Islet precursor cell (in vitro differentiated cells): ENCODE results near the gene CHID1.

Experiments
- DNase-seq: peaks from one replicate; pipeline ENCODE4 v3.0.0-alpha.2; 2018

Gene CHID1

GRCh38 chr11:862081-862661 is 48.4 kb downstream of the CHID1 start:
- DNase-seq, result no peak

GRCh38 chr11:861105-861479 is 49.5 kb downstream of the CHID1 start:
- DNase-seq, result no peak

- DNase-seq, result no peak
Measured at GRCh38 chr11:860234-861104, 50.1 kb downstream of the CHID1 start.

- DNase-seq, result no peak
Measured at GRCh38 chr11:859394-860131, 51.0 kb downstream of the CHID1 start.

GRCh38 chr11:858762-859339 is 51.8 kb downstream of the CHID1 start:
- no peak for DNase-seq

GRCh38 chr11:858053-858761 is 52.4 kb downstream of the CHID1 start:
- DNase-seq, result no peak

- no peak for DNase-seq
Measured at GRCh38 chr11:856397-856796, 54.2 kb downstream of the CHID1 start.

- no peak for DNase-seq
Measured at GRCh38 chr11:855796-856195, 54.8 kb downstream of the CHID1 start.

- DNase-seq, result no peak
Measured at GRCh38 chr11:855330-855674, 55.3 kb downstream of the CHID1 start.

- no peak for DNase-seq
Measured at GRCh38 chr11:854601-855329, 55.8 kb downstream of the CHID1 start.

- no peak for DNase-seq
Measured at GRCh38 chr11:853682-854448, 56.7 kb downstream of the CHID1 start.

- no peak for DNase-seq
Measured at GRCh38 chr11:852762-853161, 57.8 kb downstream of the CHID1 start.

- no peak for DNase-seq
Measured at GRCh38 chr11:850775-851763, 59.5 kb downstream of the CHID1 start.

GRCh38 chr11:849951-850774 is 60.4 kb downstream of the CHID1 start:
- DNase-seq, result no peak

GRCh38 chr11:849104-849824 is 61.3 kb downstream of the CHID1 start:
- no peak for DNase-seq

- DNase-seq, result no peak
Measured at GRCh38 chr11:848380-848931, 62.2 kb downstream of the CHID1 start.

- DNase-seq, result no peak
Measured at GRCh38 chr11:847876-848275, 62.7 kb downstream of the CHID1 start.

- no peak for DNase-seq
Measured at GRCh38 chr11:846496-847098, 64.0 kb downstream of the CHID1 start.
